Astrocyte of the spinal cord (primary cell): ENCODE results near the gene MEAK7.

ENCODE experiments used
- DNase-seq: peaks from one replicate; pipeline ENCODE4 v3.0.0; 2011; ENCODE audit warnings: low read depth, low spot score
- H3K4me3 ChIP-seq: 2 replicates; pipeline ENCODE4 v1.5.1; 2011; ENCODE audit warnings: low read depth, mild to moderate bottlenecking, low read length, moderate library complexity
- CTCF ChIP-seq: IDR thresholded peaks from 2 replicates; pipeline ENCODE4 v1.5.1; 2012; ENCODE audit warnings: low read depth, mild to moderate bottlenecking, low read length, inconsistent platforms
- in situ Hi-C: cut with HindIII; loops from 2 replicates; pipeline ENCODE4 v1.10.0; 2017; ENCODE audit warnings: low sequenced_read_pairs

Gene MEAK7

GRCh38 chr16:84496991-84497390 is 7.5 kb downstream of the MEAK7 start:
- TF ChIP-seq CTCF, result no peak
- no peak overlapping the region for H3K4me3 ChIP-seq
- in situ Hi-C loops, result no loop called here
- DNase-seq, result no peak

GRCh38 chr16:84495506-84495905 is 9.0 kb downstream of the MEAK7 start:
- TF ChIP-seq CTCF, result no peak
- in situ Hi-C loops, result no loop called here
- no peak for DNase-seq
- H3K4me3 ChIP-seq, result no peak overlapping the region

GRCh38 chr16:84489131-84489530 is 15.3 kb downstream of the MEAK7 start:
- TF ChIP-seq CTCF, result no peak
- DNase-seq, result no peak
- no peak overlapping the region for H3K4me3 ChIP-seq
- in situ Hi-C loops, result no loop called here

GRCh38 chr16:84487358-84487757 is 17.1 kb downstream of the MEAK7 start:
- in situ Hi-C loops, result no loop called here
- no peak for DNase-seq
- no peak overlapping the region for H3K4me3 ChIP-seq
- TF ChIP-seq CTCF, result no peak

GRCh38 chr16:84486551-84487235 is 17.8 kb downstream of the MEAK7 start:
- no peak overlapping the region for H3K4me3 ChIP-seq
- in situ Hi-C loops, result no loop called here
- no peak for TF ChIP-seq CTCF
- no peak for DNase-seq

- in situ Hi-C loops, result no loop called here
- H3K4me3 ChIP-seq, result no peak overlapping the region
- TF ChIP-seq CTCF, result no peak
- no peak for DNase-seq
These were observed 18.3 kb downstream of the MEAK7 start for GRCh38 chr16:84486126-84486525.
